ENCODE results near the gene NLN.

The NLN gene

GRCh38 chr5:65816729-65817128 lies 94.7 kb downstream of the NLN start:
- Histone ChIP-seq H3K27ac (no peak overlapping the region), H3K79me2 (ENCODE audit: insufficient read depth, low read depth) (no peaks in the 10 kb centered on the region), H3K4me2 (no peak overlapping the region), H3K9ac (no peak overlapping the region), H3K4me1 (ENCODE audit: low read depth, poor library complexity, severe bottlenecking) (peaks cover 65% of the 10 kb centered on the region), H4K20me1 (ENCODE audit: insufficient read depth) (no peaks in the 10 kb centered on the region), H3K36me3 (ENCODE audit: insufficient read depth) (no peaks in the 10 kb centered on the region), H3K27me3 (ENCODE audit: insufficient read depth, low read depth) (no peaks in the 10 kb centered on the region), H2AFZ (ENCODE audit: low read depth) (no peak overlapping the region), H3K4me3 (IDR thresholded peaks at IDR 0.05; ENCODE audit: insufficient read depth, low read depth, low read length) (no peak overlapping the region)
- TF ChIP-seq CTCF (conservative IDR thresholded peaks at IDR 0.05; ENCODE audit: low read depth, low read length): no peak

GRCh38 chr5:65817931-65818330 lies 95.9 kb downstream of the NLN start:
- Histone ChIP-seq H3K4me2 (no peak overlapping the region), H3K27ac (no peak overlapping the region), H4K20me1 (ENCODE audit: insufficient read depth) (no peaks in the 10 kb centered on the region), H2AFZ (ENCODE audit: low read depth) (no peak overlapping the region), H3K36me3 (ENCODE audit: insufficient read depth) (no peaks in the 10 kb centered on the region), H3K79me2 (ENCODE audit: insufficient read depth, low read depth) (no peaks in the 10 kb centered on the region), H3K4me3 (IDR thresholded peaks at IDR 0.05; ENCODE audit: insufficient read depth, low read depth, low read length) (no peak overlapping the region), H3K9ac (no peak overlapping the region), H3K4me1 (ENCODE audit: low read depth, poor library complexity, severe bottlenecking) (peaks cover 64% of the 10 kb centered on the region), H3K27me3 (ENCODE audit: insufficient read depth, low read depth) (no peaks in the 10 kb centered on the region)
- TF ChIP-seq CTCF (conservative IDR thresholded peaks at IDR 0.05; ENCODE audit: low read depth, low read length): no peak

- H3K9ac ChIP-seq: no peak overlapping the region
- H4K20me1 ChIP-seq (ENCODE audit: insufficient read depth): no peaks in the 10 kb centered on the region
- H2AFZ ChIP-seq (ENCODE audit: low read depth): no peak overlapping the region
- H3K4me2 ChIP-seq: no peak overlapping the region
- peaks cover 64% of the 10 kb centered on the region for H3K4me1 ChIP-seq (ENCODE audit: low read depth, poor library complexity, severe bottlenecking)
- H3K36me3 ChIP-seq (ENCODE audit: insufficient read depth): no peaks in the 10 kb centered on the region
- no peaks in the 10 kb centered on the region for H3K27me3 ChIP-seq (ENCODE audit: insufficient read depth, low read depth)
- no peaks in the 10 kb centered on the region for H3K79me2 ChIP-seq (ENCODE audit: insufficient read depth, low read depth)
- H3K4me3 ChIP-seq (IDR thresholded peaks at IDR 0.05; ENCODE audit: insufficient read depth, low read depth, low read length): no peak overlapping the region
- TF ChIP-seq CTCF (conservative IDR thresholded peaks at IDR 0.05; ENCODE audit: low read depth, low read length): no peak
- no peak overlapping the region for H3K27ac ChIP-seq
These were observed 96.6 kb downstream of the NLN start for GRCh38 chr5:65818592-65818991.

GRCh38 chr5:65819215-65819904 lies 97.4 kb downstream of the NLN start:
- H3K36me3 ChIP-seq (ENCODE audit: insufficient read depth): no peaks in the 10 kb centered on the region
- H3K4me1 ChIP-seq (ENCODE audit: low read depth, poor library complexity, severe bottlenecking): peaks cover 69% of the 10 kb centered on the region
- H2AFZ ChIP-seq (ENCODE audit: low read depth): no peak overlapping the region
- H3K27ac ChIP-seq: no peak overlapping the region
- TF ChIP-seq CTCF (conservative IDR thresholded peaks at IDR 0.05; ENCODE audit: low read depth, low read length): no peak
- no peaks in the 10 kb centered on the region for H4K20me1 ChIP-seq (ENCODE audit: insufficient read depth)
- H3K4me3 ChIP-seq (IDR thresholded peaks at IDR 0.05; ENCODE audit: insufficient read depth, low read depth, low read length): no peak overlapping the region
- H3K27me3 ChIP-seq (ENCODE audit: insufficient read depth, low read depth): no peaks in the 10 kb centered on the region
- H3K79me2 ChIP-seq (ENCODE audit: insufficient read depth, low read depth): no peaks in the 10 kb centered on the region
- no peak overlapping the region for H3K9ac ChIP-seq
- H3K4me2 ChIP-seq: no peak overlapping the region

All from KMS-11 (cell line).